CD4-positive, alpha-beta T cell treated with Interleukin-2 at 100 ng/mL for 4 hours (primary cell): ENCODE results near the gene EIF5A.
"Not testable (repeated sequence)": the region's sequence is repeated elsewhere in the genome, so short reads cannot be mapped to it uniquely, and the experiment has no call there.

Experiments used
- DNase-seq: peaks from one replicate; pipeline ENCODE4 v3.0.0-alpha.2; 2020; ENCODE audit warnings: low spot score

The EIF5A gene

DNA sequence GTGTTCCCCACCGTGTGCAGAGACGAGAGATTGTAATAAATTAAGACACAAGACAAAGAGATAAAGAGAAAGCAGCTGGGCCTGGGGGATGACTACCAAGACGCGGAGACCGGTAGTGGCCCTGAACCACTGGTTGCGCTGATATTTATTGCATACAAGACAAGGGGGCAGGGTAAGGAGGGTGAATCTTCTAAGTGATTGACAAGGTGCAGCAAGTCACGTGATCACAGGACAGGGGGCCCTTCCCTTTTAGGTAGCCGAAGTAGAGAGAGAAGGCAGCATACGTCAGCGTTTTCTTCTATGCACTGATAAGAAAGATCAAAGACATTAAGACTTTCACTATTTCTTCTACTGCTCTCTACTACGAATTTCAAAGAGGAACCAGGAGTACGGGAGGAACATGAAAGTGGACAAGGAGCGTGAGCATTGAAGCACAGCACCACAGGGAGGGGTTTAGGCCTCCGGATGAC lies 25.2 kb downstream of the EIF5A start:
- peak; percentile 61 for DNase-seq

GRCh38 chr17:7334938-7335538 lies 27.6 kb downstream of the EIF5A start:
- DNase-seq, result no peak

DNA sequence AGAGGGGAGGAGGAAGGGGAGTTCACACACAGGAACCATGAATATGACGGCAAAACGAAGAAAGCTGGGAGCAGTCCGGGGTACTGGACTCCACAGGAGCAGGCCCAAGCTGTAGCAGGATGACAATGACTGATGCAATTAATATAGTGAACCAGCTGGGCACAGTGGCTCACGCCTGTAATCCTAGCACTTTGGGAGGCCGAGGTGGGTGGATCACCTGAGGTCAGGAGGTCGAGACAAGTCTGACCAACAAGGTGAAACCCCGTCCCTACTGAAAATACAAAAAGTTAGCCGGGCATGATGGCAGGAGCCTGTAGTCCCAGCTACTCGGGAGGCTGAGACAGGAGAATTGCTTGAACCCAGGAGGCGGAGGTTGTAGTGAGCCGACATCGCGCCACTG lies 28.3 kb downstream of the EIF5A start:
- DNase-seq, result not testable (repeated sequence)

GRCh38 chr17:7336240-7337175 lies 29.1 kb downstream of the EIF5A start, which contains the start of gene ACAP1:
Gene ACAP1, plus strand, starts transcription at chr17:7336529. Its CDS starts 206 bp downstream, at chr17:7336735.
- DNase-seq, result peak; percentile 87

GRCh38 chr17:7337600-7337999 lies 30.2 kb downstream of the EIF5A start:
- not testable (repeated sequence) for DNase-seq

- DNase-seq, result no peak
Measured at GRCh38 chr17:7340179-7340578, 32.8 kb downstream of the EIF5A start.

DNA sequence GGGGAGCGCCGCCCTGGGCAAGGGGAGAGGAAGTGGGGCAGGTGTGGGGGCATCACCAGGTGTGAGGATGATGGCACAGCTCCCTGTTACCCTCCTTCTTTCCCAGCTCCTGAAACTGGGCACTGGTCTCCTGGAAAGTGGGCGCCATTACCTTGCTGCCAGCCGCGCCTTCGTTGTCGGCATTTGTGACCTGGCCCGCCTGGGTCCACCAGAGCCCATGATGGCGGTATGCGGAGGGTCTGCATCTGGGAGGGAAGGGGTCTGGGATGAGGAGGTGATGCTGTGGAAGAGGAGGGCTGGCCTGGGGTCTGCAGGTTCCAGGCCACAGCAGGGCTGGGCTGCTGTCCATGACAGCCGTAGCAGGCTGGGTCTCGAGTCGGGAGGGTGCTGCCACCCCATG lies 34.4 kb downstream of the EIF5A start:
- DNase-seq, result no peak

GRCh38 chr17:7343250-7343649 lies 35.8 kb downstream of the EIF5A start:
- no peak for DNase-seq

GRCh38 chr17:7346761-7347614 lies 39.6 kb downstream of the EIF5A start:
- DNase-seq, result no peak

- DNase-seq, result no peak
Measured at GRCh38 chr17:7347630-7348477, 40.4 kb downstream of the EIF5A start.

- no peak for DNase-seq
Measured at GRCh38 chr17:7348478-7349242, 41.2 kb downstream of the EIF5A start.

- DNase-seq, result peak; percentile 82
Measured at GRCh38 chr17:7351665-7352502, 44.5 kb downstream of the EIF5A start, which contains the start of gene KCTD11. Gene KCTD11, plus strand, starts transcription at chr17:7352162.

- no peak for DNase-seq
Measured at GRCh38 chr17:7352503-7352889, 45.1 kb downstream of the EIF5A start.

DNA sequence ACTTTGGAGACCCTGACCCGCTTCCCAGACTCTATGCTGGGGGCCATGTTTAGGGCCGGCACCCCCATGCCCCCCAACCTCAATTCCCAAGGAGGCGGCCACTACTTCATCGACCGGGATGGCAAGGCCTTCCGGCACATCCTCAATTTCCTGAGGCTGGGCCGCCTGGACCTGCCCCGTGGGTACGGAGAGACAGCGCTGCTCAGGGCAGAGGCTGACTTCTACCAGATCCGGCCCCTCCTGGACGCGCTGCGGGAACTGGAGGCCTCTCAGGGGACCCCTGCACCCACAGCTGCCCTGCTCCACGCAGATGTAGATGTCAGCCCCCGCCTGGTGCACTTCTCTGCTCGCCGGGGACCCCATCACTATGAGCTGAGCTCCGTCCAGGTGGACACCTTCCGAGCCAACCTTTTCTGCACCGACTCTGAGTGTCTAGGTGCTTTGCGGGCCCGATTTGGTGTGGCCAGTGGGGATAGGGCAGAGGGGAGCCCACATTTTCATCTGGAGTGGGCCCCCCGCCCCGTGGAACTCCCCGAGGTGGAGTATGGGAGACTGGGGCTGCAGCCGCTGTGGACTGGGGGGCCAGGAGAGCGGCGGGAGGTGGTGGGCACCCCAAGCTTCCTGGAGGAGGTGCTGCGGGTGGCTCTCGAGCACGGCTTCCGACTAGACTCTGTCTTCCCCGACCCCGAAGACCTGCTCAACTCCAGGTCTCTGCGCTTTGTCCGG lies 45.6 kb downstream of the EIF5A start:
- DNase-seq, result no peak

DNA sequence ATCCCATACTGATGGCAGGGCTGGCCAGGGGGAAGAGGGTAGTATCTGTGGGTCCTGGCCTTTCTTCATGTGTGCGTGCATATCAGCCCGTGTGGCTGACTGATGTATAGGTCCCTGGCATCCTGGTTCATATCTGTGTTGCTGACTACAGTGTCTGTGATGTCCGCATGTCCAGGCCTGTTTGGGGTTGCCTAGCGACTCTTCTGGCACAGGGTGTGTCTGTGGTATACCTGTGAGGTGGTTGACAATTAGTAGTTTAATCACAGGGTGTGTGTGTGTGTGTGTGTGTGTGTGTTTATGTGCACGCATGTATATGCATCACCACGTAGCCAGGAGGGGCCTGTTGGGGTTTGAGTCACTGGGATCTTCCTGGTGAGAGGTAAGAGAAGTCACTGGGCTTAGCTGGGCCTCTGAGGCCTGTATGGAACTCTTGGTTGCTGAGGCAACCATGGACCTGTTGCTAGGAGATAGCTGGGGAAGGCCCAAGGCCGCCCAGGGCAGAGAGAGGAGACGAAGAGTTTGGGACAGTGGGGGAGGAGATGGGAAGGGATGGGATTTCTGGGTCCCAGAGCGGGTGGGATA lies 46.9 kb downstream of the EIF5A start:
- peak; percentile 74 for DNase-seq

DNA sequence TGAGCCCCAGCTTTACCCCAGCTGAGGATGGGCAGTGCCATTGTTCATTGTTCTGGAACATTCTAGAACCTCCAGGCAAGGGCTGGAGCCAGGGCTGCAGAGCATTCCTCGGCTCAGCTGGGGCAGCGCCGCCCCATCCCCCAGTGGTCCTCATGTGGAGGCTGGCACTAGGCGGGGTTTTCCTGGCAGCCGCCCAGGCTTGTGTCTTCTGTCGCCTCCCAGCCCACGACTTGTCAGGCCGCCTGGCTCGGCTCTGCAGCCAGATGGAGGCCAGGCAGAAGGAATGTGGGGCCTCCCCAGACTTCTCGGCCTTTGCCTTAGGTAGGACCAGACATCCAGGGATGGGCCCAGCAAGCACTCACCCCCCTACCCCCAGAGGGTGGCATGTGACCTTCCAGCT lies 47.6 kb downstream of the EIF5A start, which contains the start of gene TMEM95:
TMEM95 (plus strand) TSS at position 104 of the 400 bp plus-strand sequence; CDS start at position 153, 49 bp downstream.
- no peak for DNase-seq

GRCh38 chr17:7355573-7355972 lies 48.1 kb downstream of the EIF5A start:
- DNase-seq, result no peak

DNA sequence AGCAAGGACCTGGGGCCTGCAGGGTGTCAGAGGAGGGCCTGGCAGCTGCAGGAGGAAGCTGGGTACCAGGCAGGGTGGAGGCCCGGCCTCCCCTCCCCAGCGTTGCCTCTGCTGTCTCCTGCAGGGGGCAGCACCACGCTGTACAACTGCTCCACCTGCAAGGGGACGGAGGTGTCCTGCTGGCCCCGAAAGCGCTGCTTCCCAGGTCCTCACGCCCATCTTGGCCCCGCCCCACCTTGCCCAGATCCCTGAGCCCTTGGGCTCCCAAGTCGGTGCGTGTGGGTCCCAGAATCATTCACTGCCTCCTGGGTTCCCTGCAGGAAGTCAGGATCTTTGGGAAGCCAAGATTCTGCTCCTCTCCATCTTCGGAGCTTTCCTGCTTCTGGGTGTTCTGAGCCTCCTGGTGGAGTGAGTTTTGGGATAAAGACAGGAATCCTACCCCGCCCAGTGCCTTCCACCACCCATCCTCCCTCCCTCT lies 48.7 kb downstream of the EIF5A start:
- peak; percentile 88 for DNase-seq
